ENCODE data around the gene OST4.

GRCh38 chr2:27099334-27099955 lies 28.0 kb upstream of the OST4 start:
- no peak for TF ChIP-seq CTCF (conservative IDR thresholded peaks at IDR 0.05; ENCODE audit: low read depth, low read length)
- TF ChIP-seq EZH2 (IDR thresholded peaks at IDR 0.05; ENCODE audit: low read length, unreplicated experiment) = no peak
- TF ChIP-seq EZH2phosphoT487 (IDR thresholded peaks at IDR 0.05; ENCODE audit: borderline replicate concordance, low read length) = no peak

All from PC-3 (cell line).